ENCODE data around the gene CERS6.
"Not testable (repeated sequence)": the region's sequence is repeated elsewhere in the genome, so short reads cannot be mapped to it uniquely, and the experiment has no call there.

Gene CERS6

DNA sequence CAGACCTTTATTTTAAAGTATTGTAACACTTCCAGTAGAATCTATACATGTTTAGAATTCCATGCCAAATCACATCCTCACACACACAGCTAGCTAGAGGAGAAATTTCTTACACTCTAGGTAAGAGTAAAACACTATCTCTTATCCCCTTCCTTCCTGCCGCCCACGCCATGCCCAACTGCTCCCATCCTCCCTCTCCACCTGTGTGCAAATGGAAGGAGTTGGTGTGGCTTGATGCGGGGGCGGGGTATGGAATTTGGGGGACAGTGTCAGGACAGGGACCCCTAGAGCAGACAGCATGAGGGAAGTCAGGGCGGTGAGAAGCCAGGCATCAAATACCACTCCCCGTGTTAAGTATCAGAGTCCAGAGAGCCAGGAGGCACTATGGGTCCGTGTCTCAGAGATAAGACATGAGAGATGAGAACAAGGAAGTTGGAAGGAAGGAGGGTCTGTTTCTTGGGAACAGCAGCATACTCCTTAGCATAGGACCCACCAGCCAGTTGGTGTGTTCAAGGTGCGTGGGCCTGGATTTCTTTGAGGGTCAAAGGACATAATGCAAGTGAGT is 297.8 kb downstream of the CERS6 start:
- DNase-seq (ENCODE audit: extremely low read depth in 1 of 2, low read depth in 1 of 2) = no peak

- DNase-seq (ENCODE audit: extremely low read depth in 1 of 2, low read depth in 1 of 2) = no peak
These were observed 301.2 kb downstream of the CERS6 start for GRCh38 chr2:168757223-168757622.

DNA sequence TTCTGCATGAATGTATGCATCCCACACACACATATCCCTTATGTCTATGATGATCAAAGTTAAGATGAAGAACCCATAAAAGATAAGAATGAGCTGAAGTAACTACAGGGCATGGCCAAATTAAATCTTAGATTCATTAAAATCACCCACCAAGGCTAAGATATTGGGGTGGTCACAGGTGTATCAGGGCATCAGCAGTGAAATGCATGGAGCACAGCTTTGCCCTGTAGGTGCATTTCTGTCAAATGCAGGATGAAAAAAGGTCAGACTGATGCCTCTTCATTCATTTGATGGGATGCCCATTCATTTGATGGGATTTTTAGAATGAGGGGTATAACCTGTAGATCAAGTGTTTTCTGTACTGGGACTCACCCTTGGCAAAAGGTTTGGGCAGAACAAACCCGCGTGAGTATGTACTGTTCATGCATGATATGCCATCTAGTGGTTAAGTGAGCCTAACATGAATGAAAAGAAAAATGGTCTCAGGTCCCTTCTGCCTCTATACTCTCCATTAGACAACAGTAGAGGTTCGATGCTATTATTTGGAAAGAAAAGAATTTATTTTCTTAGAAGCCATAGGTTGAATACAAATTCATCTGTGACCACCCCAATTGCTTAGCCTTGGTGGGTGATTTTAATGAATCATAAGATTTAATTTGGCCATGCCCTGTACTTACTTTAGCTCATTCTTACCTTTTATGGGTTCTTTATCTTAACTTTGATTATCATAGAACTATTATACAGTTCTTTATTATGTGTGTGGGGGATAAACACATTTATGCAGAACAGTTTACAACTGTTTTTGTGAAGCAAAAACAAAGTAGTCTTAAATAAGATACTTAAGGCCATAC is 303.1 kb downstream of the CERS6 start:
- DNase-seq (ENCODE audit: extremely low read depth in 1 of 2, low read depth in 1 of 2) = no peak

DNA sequence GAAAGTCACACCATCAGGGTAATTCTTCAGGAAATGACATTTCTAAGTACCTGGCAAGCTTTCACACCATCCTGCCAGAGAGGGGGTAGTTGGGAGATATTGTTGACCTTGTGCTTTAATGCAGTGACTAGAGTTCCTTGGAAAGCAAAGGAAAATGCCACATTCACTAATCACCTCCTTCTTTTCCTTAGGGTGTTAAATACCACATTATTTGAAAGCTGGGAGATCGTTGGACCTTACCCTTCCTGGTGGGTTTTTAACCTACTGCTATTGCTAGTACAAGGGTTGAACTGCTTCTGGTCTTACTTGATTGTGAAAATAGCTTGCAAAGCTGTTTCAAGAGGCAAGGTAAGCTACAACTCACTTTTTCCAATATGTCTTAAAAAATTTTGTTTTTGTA is 309.3 kb downstream of the CERS6 start:
- DNase-seq (ENCODE audit: extremely low read depth in 1 of 2, low read depth in 1 of 2) = no peak

GRCh38 chr2:168766600-168766999 is 310.5 kb downstream of the CERS6 start:
- DNase-seq (ENCODE audit: extremely low read depth in 1 of 2, low read depth in 1 of 2) = no peak

GRCh38 chr2:168767258-168767657 is 311.2 kb downstream of the CERS6 start:
- no peak for DNase-seq (ENCODE audit: extremely low read depth in 1 of 2, low read depth in 1 of 2)

DNA sequence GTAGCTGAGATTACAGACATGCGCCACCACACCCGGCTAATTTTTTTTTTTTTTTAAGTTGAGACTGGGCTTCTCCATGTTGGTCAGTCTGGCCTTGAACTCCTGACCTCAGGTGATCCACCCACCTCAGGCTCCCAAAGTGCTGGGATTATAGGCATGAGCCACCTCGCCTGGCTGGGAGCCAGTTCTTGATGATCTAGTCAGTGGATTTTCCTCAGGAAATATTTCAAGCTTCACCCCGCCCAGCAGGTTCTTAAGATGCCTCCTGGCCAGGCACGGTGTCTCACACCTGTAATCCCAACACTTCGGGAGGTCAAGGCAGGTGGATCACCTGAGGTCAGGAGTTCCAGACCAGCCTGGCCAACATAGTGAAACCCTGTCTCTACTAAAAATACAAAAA is 312.3 kb downstream of the CERS6 start:
- not testable (repeated sequence) for DNase-seq (ENCODE audit: extremely low read depth in 1 of 2, low read depth in 1 of 2)

DNA sequence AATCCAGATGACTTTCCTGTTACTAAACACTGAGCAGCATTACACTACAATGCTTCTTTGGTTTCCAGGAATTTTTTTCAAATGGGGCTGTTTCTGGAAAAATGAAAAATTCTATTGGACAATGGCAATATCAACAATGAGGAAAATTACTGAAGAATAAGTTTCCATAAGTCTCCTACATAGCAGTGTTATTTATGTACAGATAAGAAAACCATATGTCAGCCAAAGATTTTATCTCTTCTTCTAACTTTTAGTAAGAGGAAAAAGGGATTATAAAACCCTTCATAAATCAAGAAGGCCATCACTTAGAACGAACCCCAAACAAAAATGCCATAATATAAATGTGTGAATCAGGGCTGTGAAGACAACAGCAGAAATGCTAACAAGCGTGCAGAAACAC is 314.7 kb downstream of the CERS6 start:
- DNase-seq (ENCODE audit: extremely low read depth in 1 of 2, low read depth in 1 of 2) = no peak

- no peak for DNase-seq (ENCODE audit: extremely low read depth in 1 of 2, low read depth in 1 of 2)
These were observed 316.6 kb downstream of the CERS6 start for GRCh38 chr2:168772704-168773103.

- DNase-seq (ENCODE audit: extremely low read depth in 1 of 2, low read depth in 1 of 2) = no peak
These were observed 317.1 kb downstream of the CERS6 start for GRCh38 chr2:168773128-168773527.

DNA sequence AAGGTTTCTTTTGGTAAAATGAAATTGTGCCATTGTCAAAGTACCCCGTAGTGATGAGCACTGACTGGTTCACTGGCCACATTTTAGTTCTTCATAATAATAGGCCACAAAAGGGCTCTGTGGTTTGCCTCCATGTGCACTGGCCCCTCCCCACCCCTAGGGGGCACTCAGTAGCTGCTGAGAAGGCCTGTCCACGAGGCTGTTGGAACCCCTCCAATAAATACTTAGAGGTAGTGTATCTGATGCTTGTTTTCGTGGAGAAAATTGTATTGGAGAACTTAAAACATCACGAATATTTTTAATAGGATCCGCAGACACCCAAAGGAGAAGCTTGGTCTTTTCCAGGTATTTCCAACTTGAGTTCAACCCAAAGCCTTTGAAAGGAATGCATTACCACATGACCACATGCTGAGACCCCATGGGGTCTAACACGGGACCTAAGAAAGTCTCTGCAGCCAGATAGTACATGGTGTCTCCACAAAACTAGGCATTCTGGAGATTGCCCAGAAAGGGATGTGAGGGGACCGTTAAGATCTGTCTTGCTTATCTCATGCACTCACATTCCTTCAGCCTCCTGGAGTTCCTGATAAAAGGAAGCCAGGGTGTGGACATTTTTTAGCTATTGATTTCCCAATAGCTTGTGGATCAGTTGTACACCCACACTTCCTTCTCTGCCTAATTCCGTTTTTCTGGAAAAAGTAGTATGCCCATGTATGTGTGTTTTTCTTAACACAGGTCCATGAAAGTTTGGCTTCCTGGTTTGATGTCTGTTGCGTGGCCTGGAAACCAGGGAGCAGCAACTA is 317.8 kb downstream of the CERS6 start:
- no peak for DNase-seq (ENCODE audit: extremely low read depth in 1 of 2, low read depth in 1 of 2)

GRCh38 chr2:168775837-168776236 is 319.8 kb downstream of the CERS6 start:
- DNase-seq (ENCODE audit: extremely low read depth in 1 of 2, low read depth in 1 of 2) = no peak

DNA sequence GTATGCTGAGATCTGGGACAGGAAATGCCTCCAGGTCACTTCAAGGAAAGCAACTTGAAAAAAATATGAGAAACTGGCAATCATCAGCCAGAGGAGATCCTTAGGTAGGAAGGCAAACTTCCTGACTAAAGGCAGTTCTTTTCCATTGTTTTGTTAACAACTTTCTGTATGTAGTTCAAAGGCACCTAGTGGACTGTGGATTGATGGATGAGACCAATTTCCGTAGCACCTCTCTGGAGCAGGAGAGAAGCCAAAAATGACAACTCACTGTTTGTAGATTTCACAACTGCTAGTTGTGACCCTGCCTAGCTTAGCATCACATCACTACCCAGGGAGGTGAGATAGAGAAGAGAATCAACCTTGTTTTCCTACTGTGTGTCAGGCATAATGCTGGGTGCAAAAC is 324.6 kb downstream of the CERS6 start:
- no peak for DNase-seq (ENCODE audit: extremely low read depth in 1 of 2, low read depth in 1 of 2)

- no peak for DNase-seq (ENCODE audit: extremely low read depth in 1 of 2, low read depth in 1 of 2)
These were observed 325.2 kb downstream of the CERS6 start for GRCh38 chr2:168781191-168781817.

DNA sequence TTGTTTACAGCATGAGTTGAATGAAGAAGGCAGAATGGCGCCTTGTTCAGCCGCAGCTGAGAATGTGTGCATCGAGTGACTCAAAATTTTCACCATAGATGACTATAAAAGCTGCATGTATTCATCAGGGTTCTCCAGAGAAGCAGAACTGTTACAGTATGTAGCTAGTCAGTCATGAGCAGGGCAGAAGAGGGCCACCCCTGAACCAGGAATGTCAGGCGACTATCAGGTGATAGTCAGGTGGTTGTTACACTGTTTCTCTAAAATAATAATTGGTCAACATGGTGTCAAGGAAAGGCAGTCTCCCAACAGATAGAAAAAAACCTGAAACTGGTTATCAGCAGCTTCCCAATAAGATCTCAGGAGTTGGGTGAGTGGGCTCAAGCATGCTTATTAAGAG is 326.2 kb downstream of the CERS6 start:
- no peak for DNase-seq (ENCODE audit: extremely low read depth in 1 of 2, low read depth in 1 of 2)

DNA sequence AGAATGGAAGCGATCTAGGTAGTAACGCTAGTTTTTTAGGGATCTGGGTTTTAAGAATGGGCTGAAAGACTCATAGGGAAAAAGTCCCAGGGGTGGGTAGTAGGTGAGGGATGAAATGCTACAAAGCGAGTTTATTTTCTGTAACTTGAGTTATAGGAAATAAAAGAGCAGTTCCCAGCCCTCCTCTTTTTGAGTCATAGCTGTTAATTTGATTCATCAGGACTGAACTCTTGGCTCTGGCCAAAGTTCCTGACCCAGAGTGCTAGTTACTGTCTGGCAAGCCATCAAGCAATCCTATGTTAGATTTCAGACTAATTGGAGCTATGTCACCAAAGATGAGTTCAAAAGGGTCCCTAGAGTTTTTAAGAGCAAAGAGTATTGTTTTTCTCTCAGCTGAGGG is 328.9 kb downstream of the CERS6 start:
- DNase-seq (ENCODE audit: extremely low read depth in 1 of 2, low read depth in 1 of 2) = no peak

DNA sequence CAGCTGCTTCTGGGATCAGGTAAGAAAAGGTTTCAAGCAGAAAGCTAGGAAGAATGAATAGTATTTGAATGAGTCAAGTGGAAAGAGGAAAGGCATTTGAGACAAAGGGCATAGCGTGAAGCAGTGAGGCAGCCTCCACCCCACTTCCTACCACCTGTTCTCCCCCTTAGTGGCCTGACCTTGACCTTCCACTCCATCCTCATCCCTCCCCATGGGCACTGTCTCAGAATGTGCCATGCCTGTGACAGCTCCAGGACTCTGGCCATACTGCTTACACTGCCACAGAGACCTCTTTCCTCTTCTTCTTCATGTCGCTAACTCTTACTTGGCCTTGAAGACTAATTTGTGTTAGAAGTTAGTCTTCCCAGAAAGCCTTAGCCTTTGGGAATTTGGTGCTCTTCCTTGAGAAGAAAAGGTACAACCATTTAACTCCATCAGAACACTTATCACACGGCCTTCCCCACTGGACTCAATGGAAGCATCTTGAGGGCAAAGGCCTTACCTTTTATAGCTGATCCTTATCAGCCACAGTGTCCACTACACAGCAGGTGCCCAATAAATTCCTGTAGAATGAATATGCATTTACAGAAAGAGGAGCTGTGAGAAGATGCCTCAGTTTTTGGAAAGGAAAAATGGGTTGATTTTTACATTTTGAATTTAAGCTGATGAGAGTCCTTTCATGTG is 331.2 kb downstream of the CERS6 start:
- DNase-seq (ENCODE audit: extremely low read depth in 1 of 2, low read depth in 1 of 2) = no peak

DNA sequence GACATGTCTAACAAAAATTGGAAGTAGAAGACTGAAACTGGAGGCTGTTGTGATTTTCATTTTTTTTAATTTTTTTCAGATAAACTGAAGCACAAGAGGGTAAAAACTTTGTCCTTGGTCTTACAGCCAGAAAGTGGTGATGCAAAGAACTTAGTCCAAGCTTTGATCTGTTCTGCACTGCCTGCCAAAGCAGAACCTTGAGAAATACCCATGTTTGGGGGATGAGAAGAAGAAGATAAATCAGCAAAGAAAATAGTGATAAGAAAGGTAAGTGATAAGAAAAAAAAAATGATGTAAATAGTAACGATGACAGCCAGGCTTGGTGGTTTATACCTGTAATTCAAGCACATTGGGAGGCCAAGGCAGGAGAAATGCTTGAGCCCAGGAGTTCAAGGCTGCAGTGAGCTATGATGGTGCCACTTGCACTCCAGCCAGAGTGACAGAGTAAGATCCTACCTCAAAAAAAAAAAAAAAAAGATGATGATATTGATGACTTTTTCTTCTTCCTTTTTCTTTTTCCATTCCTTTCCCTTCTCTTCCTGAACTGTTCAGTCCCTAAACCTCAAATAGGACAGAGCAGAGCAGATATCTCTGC is 331.8 kb downstream of the CERS6 start:
- DNase-seq (ENCODE audit: extremely low read depth in 1 of 2, low read depth in 1 of 2) = no peak

GRCh38 chr2:168789776-168790175 is 333.7 kb downstream of the CERS6 start:
- no peak for DNase-seq (ENCODE audit: extremely low read depth in 1 of 2, low read depth in 1 of 2)

- DNase-seq (ENCODE audit: extremely low read depth in 1 of 2, low read depth in 1 of 2) = no peak
These were observed 334.3 kb downstream of the CERS6 start for GRCh38 chr2:168790226-168790902.
